HuH-7 (cell line): Measurements from ENCODE around the gene XAF1.
"Not testable (repeated sequence)": the region's sequence is repeated elsewhere in the genome, so short reads cannot be mapped to it uniquely, and the experiment has no call there.

ENCODE experiments used
- DNase-seq: peaks from one replicate; pipeline ENCODE4 v3.0.0; 2011; ENCODE audit warnings: low spot score

Gene XAF1

DNA sequence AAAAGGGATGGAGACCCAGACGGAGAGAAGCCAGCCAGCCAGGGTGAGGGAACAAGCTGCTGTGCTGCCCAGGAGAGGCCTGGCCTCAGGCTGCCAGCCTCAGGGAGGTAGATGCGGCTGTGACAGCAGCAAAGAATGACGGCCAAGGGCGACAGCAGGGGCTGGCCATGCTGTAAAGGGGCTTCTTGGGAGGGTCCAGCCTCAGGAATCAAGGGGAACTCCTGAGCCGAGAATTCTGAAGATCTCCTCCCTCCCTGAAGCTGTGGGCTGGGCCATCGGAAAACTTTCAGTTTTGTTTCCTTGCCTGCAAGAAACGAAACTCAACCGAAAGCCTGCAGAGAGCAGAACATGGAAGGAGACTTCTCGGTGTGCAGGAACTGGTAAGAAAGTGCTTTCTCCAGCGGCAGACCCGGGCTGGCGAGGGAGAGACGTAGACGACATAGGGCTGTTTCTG, at the start of gene XAF1:
XAF1 (plus strand) TSS at position 316 of the 454 bp plus-strand sequence; CDS start at position 349, 33 bp downstream.
- no peak for DNase-seq

- DNase-seq = no peak
Observed at GRCh38 chr17:6706499-6706898, 49.3 kb upstream of the XAF1 start.

- no peak for DNase-seq
Observed at GRCh38 chr17:6706996-6707395, 48.9 kb upstream of the XAF1 start.

DNA sequence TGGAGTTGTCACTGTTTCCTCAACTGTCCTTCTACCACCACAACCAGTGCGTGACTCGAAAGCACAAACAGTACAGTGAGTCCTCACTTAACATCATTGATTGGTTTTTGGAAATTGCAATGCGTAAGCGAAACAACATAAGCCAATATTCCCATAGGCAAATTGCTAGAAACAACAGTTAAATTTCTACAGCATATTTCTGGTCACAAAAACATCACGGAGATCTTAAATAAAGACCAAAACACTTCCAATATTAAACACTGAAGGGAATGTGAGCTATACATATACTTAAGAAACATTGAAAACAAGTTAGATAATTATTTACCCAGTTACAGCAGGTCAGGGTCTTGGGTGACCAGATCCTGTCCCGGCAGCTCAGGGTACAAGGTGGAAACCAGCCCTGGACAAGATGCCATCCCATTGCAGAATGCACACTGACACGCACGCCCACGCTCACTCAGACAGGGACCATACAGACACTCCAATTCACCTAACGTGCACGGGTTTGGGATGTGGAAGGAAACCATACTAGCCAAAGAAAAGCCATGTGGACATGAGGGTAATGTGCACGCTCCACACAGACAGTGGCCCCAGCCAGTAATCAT, 47.4 kb upstream of the XAF1 start:
- DNase-seq = no peak

DNA sequence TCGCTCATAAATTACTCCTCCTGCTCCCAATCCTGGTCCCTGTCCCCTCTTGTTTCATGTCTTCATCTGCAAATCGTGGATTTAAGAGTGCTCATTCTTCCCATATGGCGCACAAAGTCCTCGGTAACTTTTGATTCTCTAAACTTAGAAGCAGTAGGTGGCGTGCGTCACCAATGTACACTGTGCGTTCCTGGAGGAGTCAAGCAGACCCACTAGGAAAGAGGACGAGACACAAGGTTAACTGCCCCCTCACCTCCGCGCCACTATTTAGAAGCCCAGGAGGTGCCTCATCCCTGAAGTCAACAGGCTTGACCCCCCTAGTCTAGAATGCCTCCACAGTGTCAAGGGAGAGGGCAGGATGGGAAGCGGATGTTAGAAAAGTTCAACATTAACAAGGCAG, 45.5 kb upstream of the XAF1 start:
- DNase-seq = no peak

GRCh38 chr17:6711081-6711674, 44.7 kb upstream of the XAF1 start:
- no peak for DNase-seq

DNA sequence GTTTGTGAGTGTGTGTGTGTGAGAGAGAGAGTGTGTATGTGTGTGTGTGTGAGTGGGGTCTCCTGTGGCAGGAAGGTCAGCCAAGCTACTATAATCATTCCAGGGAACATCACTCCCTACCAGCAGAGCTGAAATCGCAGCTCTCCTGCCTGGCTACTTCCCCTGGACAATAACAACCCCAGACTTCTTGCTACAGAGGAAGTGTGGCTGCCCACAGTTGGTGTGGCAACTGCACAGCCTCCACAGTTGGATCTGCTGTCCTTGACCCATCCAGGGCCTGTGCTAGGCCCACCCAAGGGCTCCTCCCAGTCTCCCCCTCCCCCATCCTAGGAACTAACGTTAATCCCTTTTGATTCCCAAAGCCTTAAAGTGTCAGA, 44.2 kb upstream of the XAF1 start:
- no peak for DNase-seq

GRCh38 chr17:6712058-6712853, 43.6 kb upstream of the XAF1 start:
- DNase-seq = peak; percentile 68

DNA sequence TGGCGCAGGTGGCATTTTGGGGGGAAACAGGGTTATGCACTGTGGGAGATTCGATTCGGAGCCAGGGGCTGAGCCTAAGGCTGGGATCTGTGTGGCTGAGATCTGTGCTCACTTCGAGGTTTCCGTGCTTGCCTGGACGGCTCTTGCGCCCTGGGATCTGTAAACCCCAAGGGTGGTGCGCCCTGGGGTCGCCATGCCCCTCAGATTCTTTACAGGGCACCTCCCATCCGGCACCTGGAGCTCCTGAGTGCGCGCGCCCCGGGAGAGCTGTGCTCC, 43.1 kb upstream of the XAF1 start:
- DNase-seq = no peak

DNA sequence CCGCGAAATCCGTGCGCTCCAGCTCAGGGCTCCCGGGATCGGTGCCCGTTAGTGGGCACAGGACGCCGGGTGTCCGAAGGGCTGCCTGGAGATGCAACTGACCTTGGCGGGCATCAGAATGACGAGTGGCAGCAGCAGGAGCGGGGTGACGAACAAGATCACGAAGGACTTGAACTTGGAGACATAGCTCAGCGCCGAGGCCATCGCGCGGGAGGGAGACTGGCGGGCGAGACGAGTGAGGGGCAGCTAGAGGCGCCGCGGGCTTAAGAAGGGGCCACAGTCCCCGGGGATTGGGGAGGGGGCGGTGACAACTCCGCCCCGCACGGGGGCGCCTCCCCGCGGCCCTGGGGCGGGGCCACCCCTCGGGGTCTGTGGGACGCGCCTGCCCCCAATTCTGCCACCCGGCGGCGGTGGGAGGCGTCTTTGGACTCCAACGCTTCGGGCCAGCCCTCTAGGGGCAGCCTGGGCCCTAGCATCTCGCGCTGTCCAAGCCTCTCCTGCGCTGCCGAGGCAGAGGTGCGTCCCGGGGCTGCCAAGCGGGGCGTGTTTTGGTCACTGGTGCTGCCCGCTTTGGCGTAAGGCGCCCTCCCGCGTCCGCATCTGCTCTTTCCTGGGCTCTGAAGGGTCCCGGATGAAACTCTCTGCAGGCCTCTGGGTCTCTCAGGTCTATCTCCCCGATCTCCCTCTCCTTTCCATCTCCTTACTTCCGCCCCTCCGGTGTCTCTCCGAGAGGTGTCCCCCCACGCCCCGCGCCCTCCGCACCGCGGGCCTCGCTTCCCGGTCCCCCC, 42.5 kb upstream of the XAF1 start, which contains the start of gene SLC13A5:
SLC13A5 (minus strand) TSS at position 240 of the 788 bp plus-strand sequence; CDS start at position 204, 36 bp downstream.
- peak; percentile 82 for DNase-seq

GRCh38 chr17:6713918-6714271, 42.0 kb upstream of the XAF1 start:
- DNase-seq = no peak

- no peak for DNase-seq
Observed at GRCh38 chr17:6714315-6714874, 41.5 kb upstream of the XAF1 start.

- no peak for DNase-seq
Observed at GRCh38 chr17:6716736-6717135, 39.1 kb upstream of the XAF1 start.

- no peak for DNase-seq
Observed at GRCh38 chr17:6721744-6722143, 34.1 kb upstream of the XAF1 start.

DNA sequence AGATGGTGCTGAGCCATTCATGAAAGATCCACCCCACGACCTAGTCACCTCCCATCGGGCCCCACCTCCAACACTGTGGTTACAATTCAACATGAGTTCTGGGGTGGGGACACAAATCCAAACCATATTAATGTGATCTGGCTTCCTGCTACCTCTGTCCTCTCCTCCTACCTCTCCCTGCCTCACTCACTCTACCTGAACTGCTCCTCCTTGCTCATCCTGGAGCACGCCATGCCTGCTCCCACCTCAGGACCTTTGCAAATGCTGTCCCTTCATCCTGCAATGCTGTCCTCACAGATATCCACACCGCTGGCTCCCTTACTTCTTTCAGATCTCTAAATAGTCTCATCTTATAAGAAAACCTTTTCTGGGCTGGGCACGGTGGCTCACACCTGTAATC, 31.8 kb upstream of the XAF1 start:
- DNase-seq = no peak

DNA sequence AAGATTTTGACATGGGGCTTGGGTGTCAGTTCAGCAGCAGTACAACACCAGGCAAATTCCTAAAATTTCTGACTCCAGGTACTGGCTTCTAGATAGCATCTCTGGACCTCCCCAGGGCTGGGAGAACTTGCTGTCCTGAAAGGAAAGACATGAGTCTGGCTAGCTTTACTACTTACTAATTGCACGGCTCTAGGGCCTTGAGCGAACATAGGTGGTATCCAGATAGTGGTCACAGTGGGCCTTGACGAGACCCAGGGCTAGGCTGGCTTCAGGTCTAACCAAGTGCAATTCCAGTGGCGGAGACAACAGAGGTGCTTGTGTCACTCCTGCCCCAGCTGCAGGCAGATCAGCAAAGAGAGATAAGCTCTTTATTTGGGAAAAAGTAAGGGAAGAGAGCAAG, 26.3 kb upstream of the XAF1 start:
- no peak for DNase-seq

GRCh38 chr17:6746665-6747064, 9.2 kb upstream of the XAF1 start:
- not testable (repeated sequence) for DNase-seq

DNA sequence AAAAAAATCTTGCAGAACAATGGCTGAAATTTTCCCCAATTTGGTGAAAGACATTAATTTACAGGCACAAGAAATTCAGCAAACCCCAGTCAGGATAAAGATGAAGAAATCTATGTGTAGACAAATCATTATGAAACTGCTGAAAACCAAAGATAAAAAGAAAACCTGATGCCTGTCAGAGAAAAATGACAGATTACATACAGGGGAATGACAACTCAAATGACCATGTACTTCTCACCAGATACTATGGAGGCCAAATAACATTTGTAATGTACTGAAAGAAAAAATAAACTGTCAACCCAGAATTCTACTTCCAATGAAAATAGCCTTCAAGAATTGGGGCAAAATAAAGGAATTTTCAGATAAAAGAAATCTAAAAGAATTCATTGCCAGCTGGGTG, 7.2 kb upstream of the XAF1 start:
- DNase-seq = no peak

GRCh38 chr17:6749519-6749918, 6.3 kb upstream of the XAF1 start:
- DNase-seq = no peak

DNA sequence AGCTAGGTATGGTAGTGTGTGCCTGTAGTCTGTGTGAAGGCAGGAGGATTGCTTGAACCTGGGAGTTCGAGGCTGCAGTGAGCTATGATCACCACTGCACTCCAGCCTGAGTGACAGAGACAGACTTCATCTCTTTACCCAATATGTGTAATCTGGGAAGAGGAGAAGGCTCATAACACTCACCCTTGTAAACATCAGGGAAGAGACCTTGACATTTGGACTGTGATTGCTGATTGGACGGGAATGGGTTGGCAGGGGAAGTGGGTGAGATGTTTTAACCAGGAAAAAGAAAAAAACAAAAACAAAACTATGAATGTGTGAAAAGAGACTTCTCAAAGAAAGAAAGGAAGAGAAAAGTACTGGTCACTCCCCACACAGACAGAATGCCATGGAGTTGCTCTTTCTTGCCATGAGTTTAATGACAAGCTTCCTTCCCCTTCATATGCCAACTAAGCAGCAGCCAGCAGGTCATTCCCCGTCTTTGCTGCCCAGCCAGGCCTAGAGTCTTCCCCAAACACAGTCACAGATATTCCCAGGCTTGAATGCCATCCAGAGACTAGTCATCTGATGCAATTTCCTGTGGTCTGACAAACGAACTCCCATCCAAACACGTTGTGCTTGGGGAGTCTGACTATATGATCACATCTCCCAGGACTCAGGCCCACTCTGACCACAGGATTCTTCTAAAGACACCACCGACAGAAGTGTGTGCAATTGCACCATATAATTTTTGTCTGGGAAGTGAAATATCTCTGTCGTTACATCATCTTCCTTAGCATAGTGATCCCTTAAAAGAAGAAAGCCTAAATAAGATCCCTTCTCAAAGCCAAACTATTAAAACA, 3.6 kb upstream of the XAF1 start:
- DNase-seq = no peak

- no peak for DNase-seq
Observed at GRCh38 chr17:6753006-6753445, 2.8 kb upstream of the XAF1 start.
